DMS114 treated with DMSO at 0.1 percent for 48 hours (cell line): ENCODE data around the gene TSPAN9.
A peak's percentile ranks its signal among the peaks of the same experiment; 100 is the strongest.

Experiments
- DNase-seq: peaks from one replicate; lab custom pipeline; 2025; ENCODE audit not compliant: unreplicated experiment; lab: John Stamatoyannopoulos, UW

Gene TSPAN9

DNA sequence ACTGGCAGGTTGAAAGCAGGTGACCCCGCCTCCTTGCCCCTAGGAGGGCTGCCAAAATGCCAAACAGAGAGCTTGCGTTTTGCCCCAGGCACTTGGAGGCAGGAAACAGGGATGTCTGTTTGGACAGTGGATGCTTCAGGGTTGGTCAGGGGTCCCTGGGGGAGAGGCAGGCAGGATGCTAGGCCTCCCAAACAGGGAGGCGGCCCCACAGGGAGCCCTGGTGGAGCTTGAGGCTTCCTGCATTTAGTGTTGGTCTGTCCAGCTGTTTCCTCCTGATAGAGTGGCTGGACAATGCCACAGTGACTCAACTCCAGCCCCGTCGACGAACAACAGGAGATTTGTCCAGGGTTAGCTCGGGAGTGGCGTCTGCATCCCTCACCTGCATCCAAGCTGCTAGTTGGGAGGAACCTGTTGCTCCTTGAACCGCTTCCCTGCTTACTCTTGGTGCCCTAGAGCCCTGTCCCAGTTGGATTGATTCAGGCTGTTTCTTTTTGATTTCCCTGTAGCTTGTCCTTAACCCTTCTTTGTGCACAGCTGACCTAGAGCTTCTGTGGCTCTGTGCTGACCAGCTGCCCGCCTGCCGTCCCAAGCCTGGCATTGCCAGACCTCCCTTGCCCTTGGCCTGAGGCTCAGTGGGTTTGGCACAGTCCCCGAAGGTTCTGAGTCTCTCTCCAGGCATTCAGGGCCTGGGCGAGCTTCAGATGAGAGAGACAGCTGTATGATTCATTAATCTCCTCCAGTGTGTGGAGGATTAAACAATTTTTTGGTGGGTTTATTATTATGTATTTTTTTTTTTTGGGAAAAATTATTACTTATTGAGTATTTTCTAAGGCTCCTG is 45.9 kb downstream of the TSPAN9 start:
- no peak for DNase-seq

DNA sequence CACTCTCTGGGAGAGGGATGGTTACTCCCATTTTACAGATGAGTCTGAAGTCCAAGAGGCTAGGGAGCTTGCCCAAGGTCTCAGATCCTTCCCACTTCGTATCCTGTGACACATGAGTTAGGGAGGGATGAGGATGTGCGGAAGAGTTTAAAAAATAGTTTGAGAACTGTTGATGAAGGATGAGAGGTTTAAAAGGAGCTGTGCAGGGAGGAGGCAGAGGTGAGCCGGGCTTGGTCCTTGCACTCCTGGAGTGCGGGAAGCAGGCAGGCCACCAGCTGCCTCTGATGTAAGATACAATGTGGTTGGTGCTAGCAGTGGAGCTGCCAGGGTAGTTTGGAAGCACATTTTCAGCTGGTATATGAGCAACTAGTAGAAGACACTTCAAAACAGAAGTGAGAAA is 46.5 kb downstream of the TSPAN9 start:
- no peak for DNase-seq

DNA sequence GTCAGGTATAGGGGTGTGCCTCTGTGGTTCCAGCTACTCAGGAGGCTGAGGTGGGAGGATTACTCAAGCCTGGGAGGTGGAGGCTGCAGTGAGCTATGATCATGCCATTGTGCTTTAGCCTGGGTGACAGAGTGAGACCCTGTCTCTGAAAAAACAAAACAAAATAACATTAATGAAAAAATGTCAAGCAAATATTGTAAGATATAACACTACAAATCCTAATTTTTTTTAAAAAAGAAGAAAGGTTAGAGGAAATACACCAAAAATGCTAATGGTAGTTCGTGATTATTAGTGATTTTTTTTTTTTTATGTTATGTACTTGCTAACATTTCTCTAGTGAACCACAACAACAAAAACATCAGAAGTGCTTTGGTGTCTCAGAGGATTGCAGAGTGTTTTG is 47.7 kb downstream of the TSPAN9 start:
- no peak for DNase-seq

DNA sequence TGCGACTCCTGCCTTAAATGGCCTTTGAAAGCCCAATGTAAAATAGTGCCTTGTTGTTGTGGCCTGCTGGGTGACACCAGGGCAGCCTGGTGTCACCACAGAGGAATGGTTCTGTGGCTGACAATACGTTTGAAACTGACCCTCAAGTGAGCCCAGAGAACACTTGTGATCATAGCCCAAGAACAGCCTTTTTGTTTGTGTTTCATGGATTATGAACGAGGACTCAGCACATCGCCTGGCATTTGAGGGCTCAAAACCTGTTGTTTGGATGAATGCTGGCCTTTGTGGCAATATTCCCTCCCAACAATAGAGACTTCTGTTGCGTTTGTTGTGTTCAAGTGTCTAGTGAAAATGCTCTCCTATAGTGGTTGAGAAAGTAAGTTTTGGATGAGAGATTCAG is 48.5 kb downstream of the TSPAN9 start:
- DNase-seq = no peak

DNA sequence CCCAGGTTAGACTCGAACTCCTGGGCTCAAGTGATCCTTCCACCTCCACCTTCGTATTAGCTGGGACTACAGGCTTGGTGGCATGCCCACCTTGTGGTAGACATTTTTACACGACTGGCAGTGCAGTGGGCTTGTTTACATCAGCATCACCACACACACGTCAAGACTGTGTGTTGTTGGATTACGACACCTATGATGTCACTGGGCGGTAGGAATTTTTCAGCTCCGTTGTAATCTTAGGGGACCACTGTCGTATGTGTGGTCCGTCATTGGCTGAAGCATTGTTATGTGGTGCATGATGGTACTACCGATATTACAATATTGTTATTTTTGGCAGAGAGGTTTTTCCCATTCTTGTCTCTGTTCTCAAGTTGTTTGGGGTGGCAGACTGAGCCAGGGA is 50.7 kb downstream of the TSPAN9 start:
- no peak for DNase-seq

DNA sequence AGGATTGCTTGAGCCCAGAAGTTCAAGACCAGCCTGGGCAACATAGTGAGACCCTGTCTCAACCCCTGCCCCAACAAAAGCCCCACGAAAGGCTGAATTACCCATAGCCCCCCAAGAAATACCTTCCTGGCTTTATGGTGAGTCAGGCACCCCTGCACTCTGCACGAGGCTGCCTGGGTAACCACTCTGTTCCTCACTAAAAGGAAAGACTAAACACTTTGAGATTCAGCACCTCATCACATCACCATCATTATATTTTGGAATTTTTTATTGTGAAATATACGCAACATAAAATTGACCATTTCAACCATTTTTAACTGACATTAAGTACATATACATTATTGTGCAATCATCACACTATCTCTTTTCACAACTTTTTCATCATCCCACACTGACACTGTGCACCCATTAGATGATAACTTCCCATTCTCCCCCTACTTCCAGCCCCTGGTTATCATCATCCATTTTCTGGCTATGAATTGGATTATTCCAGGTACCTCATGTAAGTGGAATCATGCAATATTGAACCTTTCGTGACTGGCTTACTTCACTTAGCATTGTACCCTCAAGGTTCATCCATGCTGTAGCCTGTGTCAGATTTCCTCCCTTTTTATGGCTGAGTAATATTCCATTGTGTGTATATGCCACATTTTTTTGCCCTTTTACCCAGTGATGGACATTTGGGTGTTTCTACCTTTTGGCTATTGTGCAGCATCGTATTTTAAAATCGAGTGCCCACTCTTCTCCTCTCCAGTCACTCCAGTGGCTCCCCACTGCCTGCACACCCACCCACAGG is 51.5 kb downstream of the TSPAN9 start:
- DNase-seq = no peak

DNA sequence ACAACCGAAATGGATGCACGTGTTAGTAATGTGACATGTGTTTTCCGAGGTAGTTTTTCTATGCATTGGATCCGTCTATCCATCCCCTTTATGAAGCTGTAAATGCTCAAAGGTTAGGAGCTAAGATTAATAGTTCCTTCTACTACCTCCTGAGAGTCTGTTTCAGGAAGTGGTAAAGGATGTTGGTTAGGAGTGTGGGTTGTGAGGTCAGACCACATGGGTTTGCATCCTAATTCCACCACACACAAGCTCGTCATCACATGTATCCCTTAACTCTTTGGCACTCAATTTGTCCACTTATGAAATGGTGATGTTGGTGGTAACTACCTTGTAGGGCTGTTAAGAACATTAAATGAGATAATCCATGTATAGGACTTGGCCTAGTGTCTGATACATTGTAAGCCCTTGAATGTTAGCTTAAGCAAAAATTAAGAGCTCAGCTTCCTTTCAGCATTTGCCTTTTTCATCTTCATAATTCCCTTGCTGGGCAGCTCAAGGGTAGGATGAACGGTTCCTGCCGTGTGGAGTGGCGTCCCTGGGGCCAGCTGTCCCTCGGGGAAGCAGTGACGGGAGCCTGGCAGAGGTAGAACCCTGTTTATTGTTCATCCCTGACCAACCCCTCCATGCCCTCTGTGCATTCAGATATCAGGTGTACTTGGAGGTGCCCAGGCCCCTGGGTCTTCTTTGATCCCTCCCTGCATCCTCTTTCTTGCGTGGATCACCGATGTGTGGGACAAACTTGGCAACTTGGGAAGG is 52.3 kb downstream of the TSPAN9 start:
- no peak for DNase-seq

DNA sequence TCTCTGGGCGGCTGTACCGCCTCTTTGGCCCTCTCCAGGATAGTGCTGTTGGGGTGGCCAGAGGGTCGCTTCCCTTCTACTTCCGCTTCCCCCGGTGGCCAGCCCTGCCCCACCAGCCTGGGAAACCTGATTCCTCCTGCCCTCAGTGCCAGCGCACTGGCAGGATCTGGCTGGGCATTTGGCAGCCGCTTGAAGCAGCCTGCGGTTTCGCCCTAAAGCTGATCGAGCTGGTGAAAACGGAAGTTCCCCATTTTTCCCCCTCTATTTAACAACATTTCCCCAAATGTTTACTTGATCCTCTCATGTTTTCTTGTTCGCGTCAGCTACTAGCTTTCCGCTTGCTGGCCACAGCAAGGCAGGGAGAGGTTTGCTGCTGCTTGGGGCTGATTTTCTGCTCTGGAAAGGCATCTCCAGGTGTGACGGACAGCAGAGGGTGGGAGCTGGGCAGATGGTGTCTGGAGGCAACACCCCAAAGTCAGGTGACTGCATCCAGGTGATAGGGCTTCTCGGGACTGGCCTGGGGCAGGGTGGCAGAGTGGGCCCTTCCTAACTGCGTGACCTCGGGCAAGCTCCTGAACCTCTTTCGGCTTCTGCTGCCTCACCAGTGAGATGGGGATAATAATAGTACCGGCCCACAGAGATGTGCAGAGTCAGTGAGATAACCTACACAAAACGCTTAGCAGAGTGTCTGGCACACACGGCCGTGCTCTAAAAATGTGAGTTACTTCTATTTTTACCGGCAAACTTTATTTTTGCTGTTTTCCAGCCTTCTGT is 53.1 kb downstream of the TSPAN9 start:
- no peak for DNase-seq

DNA sequence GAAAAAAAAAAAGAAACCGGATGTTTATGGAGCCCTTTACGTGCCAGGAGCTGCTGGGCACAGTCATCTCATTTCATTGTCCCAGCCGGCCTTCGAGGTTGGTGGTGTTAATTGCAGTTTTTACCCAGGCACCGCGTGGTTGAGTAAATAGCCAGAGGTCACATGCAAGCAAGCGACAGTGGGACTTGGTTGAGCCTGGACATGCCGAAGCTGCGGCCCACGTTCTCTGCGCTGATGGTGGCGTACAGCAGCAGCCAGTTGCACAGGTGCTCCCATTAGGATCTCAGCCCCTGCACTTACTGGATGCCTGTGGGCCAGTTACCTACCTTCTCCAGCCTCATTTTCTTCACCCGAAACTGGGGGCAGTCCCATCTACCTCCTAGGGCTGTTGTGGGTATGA is 54.0 kb downstream of the TSPAN9 start:
- DNase-seq = no peak

DNA sequence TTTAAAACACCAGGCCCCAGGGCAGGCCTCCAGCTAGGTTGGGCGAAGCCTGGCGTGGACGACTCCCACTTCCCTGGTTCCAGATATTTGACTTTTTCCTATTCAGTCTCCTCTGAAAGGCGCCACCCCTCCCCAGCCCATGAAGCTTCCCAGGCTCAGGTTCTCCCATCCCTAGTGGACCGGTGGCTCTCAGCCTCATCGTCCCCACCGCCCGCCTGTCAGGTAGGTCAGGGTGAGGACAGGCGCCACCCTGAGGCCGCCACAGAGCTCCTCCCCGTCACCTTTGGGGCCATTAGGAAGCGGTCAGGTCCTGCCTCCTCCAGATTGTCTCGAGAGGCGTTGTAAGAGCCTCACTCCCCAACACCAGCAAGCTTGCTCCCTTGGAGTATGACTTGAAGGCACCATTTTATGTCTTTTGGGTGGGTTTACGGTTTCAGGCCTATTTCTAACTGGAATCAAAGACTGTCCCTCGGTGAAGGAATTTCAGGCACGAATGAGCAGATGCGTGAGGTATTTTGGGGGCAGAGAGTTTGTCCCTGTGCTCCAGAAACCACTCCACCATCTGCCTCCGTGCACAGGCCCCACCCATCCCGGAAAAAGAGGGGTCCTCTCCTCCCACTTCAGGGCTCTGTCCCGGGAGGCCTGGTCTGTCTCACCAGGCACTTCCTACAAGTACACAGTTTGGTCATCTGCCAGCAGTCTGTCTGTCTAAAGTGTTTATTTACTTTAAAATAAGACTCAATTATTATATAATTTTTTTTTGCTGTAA is 55.6 kb downstream of the TSPAN9 start:
- DNase-seq = no peak

DNA sequence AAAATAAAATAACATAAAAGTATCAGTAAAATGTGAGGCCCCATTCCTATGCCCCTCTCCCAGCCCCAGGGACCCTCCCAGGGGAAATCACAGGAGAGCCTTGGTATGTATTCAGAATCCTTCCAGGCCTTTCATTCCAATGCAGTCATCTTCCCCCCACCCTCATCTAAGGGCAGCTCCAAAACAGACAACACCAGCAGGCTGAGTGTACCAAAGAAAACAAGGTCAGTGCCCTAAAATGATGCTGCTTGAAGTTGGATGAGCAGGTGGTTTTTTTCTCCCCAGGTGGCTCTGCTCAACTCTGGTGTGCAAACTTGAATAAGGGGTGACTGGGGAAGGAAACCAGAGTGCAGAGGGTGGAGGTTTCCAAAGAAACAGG is 56.2 kb downstream of the TSPAN9 start:
- DNase-seq = no peak

DNA sequence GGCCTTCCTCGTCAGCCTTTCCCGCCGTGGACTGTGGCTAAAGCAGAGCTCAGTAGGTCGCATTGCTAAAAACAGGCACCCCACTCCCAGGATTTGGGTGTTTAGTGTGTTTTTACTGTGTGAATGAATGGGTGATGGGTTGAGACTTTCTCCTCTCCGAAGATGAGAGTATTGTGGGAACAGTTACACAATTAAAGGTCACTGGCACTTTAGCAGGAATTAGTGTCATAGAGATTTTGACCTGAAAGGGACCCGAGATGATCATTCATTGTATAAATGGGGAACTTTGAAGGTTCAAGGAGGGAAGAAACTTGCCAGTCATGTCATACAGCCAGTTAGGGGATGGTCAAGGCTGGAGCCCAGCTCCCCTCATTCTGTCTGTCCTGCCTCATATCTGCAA is 56.9 kb downstream of the TSPAN9 start:
- DNase-seq = no peak

DNA sequence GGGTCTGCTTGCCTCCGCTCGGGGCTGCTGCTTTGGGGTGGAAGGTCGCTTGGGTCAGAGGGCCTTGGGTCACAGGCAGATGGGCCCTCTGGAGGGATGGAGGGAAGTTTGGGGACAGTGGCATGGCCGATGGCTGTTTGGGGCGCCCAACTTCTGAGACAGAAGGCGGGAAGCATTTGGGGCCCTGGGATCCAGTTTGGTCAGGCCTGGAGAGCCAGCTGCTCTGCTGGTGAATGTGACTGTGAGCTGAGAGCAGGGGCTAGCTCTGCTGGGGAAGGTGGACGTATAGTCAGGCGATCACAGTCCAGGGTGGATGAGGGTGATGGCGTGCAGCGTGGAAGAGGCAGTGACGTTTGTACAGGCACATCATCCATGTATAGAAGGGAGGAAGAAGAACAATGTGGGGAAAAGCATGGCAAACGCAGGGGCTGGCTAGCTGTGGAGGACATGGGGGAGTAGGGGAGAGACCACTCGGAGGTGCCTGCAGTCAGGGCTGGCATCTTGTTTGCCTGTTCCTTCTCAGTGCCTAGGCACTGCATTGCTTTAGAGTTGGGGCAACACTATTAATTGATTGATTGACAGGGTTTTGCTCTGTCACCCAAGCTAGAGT is 57.5 kb downstream of the TSPAN9 start:
- no peak for DNase-seq

DNA sequence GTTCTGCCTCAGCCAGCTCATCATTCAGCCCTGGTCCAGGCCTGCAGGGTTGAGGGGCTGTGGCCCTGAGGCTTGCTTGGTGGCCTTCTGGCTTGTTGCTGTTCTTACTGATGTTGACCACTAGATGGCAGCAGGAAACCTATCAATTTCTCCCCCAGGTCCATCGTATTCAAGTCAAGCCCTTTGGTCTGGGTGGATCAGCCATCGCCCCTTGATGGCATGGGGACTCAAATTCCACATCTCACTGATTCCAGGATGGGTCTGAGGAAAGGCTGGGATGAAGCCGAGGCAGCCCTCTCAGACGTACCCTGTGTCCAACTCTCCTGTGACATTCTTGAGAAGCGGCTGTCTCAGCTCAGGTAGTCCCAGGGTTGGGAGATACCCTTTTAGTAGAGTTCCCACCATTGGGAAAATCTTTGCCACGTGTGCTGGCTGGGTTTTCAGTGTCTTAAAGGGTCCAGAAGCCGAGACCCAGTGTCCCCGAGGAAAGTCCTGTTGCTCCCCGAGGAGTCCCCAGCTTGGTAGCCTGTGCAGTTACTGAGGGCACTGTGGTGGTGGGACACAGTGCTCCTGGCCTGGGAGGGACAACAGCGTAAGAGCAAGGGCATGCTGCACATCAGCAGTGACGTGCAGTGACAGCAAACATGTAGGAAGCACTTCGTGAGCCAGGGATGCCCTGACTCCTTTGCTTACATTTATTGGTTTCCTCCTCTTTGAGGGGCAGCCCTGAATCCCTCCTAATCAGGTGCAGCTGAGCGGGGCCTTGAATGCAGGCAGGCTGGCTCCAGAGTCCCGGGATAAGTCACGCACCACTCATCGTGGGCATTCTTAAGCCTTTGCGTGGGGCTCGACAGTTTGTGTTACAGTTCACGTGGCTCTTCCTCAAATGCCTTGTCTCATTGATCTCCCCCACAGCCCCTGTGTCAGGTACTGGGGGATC is 58.6 kb downstream of the TSPAN9 start:
- DNase-seq = peak; percentile 36

DNA sequence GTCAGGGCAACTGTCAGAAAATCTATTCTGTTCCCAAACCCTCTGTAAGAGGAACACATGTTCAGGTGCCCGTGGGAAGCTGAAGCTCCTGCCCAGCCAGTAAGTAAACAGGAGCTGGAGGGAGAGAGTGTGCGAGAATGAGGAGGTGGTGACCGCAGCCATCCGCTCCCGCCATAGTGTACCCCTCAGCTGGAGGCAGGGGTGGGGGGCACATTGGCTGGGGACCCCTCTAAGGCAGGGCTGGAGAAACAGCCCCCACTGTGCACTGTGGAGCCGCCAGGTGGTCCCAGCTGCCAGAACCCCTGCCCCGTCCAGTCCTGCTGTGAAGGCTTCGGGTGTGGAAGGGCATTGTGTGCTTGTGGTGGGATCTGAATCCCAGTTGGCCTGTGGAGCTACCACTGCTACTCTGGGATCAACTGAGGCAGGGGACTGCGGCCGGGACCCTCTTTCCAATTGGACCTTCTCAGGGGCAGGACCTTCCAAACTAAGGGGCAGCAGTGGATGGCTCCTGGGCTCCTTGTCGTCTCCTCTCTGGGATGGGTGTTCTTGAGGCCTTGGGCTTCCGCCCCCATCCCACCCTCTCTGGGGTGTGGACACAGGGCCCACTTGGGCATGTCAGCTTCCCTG is 59.6 kb downstream of the TSPAN9 start:
- DNase-seq = no peak

DNA sequence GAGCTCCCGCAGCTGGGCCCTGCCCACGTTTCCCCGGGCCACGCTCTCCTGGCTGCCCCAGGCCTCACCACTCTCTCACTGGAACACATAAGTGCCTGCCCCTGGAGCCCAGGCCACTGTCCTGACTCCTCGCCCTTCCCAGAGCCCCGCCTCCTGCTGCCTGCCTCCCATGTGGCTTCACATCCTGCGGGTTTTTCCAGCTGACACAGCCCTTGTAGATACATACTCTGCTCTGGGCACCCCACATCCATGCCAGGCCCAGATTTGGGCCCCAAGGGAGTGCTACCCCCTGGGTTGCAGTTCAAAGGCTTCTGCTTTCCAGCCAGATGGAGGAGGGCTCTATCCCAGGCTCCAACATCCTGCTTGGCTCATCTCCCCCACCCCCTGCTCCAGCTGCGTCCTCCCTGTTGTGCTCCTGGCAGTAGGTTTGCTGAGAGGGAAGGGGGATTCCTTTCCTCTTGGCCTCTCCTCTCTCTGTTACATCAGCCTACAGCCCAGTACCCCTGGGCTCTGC is 60.1 kb downstream of the TSPAN9 start:
- no peak for DNase-seq

DNA sequence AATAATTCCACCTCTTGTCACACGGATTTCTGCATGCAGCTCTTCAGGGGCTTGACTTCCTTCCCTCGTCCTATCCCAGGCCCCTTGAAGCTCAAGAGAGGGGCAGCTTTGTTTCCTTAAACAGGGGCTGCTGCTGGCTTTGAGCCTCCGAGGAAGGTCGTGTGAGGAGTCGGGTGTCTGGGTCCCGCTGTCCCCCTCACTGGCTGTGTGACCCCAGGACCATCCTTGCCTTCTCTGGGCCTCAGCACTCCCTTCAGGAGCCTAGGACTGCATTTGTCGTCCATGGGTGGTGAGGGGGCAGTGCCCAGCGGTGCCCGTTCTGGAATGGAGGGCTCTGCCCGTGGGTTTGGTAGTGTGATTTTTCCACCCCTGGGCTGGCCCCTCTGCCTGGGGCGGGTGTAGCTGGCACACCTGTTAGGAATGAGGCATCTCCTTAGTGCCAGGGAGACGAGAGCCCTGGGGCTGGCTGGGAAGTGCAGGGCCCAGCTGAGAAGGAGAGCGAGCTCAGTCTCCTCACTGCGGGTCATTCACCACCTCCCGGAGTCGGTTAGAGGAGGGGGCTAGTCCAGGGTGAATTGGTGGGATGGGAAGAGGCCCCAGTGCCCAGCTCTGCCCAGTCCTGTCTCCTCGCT is 60.8 kb downstream of the TSPAN9 start:
- no peak for DNase-seq
